Fibroblast of upper back skin (primary cell): ENCODE results near the gene CIBAR2.
"Not testable (repeated sequence)": the region's sequence is repeated elsewhere in the genome, so short reads cannot be mapped to it uniquely, and the experiment has no call there.

ENCODE experiments used
- DNase-seq: peaks from one replicate; pipeline ENCODE4 v3.0.0-alpha.2; 2013

CIBAR2 gene

GRCh38 chr16:85127379-85127723, 15.1 kb upstream of the CIBAR2 start:
- no peak for DNase-seq

DNA sequence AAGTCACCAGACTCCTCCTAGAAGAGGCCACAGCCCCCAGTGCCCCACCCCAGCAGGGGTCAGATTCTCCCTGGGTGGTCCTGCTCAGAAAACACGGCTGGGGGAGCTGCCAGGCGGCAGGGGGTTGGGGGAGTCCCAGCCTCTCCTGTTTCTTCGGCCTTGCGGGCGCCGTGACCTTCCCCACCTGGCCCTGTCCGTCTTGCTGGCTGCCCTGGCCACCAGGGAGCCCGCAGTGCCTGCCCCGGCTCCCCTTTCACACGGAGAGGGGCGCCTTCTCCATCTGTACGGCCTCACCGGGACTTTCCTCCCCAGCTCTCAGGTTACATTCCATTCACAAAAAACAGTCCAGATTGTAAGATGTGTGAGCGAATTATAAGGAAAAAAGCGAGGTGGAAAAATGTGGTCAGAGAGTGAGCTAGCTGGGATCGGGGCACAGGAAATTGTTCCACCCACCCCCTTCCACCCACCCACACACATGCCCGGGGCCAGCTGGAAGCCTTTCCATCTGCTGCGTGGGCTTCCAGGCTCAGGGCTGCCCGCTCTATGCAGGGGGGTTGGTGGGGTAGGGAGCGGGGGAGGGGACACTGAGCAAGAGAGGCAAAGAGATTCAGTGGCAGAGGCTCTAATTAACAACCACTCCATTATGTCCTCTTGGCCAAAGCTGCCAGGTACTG, 14.6 kb upstream of the CIBAR2 start:
- peak; percentile 85 for DNase-seq

GRCh38 chr16:85126394-85126704, 14.1 kb upstream of the CIBAR2 start:
- no peak for DNase-seq

- DNase-seq, result no peak
These were observed 13.5 kb upstream of the CIBAR2 start for GRCh38 chr16:85125570-85126393.

DNA sequence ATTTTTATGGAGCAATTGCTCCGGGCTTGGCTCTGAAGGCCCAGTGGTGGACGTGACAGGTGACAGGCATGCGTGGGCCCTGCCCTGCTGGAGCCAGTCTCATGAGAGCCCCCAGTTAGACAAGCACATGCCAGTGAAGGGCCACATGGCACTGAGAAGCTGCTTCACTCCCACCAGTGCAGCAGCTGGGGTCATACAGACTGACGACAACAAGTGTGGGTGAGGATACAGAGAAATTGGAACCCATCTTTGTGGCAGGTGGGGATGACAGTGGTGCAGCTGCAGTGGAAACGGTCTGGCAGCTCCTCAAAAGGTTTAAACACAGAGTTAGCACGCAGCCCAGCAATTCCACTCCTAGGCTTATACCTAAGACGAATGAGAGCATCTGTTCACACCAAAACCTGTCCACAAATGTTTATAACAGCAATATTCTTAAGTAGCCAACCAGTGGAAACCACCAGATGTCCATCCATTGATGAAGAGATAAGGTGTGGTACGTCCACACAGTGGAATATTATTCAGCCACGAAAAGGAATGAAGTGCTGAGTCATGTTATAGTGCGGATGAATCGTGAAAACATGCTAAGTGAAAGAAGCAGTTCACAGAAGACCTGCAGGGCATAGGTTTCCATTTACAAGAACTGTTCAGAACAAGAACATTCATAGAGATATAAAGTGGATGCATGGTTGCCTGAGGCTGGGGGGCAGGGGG, 12.5 kb upstream of the CIBAR2 start:
- no peak for DNase-seq

DNA sequence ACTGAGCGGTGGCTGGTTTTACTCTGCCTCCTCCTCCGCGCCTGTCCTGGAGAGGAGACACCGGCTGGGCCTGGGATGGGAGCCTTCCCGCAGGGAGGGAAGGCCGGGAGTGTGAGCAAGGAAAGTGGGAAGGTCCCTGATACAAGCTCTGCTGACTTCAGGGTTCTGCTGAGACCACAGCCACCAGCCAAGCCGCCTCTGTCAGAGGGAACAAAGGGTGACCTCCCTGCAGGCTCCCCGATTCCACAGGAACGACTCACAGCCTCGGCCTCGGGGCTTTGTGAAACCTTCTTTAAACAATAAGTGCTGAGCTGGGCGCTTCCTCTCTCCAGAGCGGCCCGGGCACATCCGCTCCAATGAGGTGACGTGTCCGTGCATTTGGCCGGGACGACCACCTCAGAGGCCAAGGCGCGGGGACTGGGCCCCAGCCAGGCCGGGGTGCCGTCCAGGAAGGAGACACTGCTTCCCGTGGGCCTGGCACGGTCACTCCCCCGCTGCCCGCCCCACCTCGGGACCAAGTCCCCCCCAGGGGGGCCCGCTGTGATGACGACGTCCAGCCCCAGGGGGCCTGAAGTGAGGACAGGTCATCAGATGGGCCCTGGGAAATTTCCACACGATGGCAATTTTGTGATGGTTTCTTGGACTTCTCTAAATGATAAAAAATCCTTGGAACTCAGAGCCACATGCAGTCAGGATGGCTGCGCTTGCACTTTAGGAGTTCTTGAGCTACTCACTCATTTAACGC, 11.8 kb upstream of the CIBAR2 start:
- DNase-seq, result peak; percentile 67

- not testable (repeated sequence) for DNase-seq
These were observed 11.2 kb upstream of the CIBAR2 start for GRCh38 chr16:85123441-85123840.

DNA sequence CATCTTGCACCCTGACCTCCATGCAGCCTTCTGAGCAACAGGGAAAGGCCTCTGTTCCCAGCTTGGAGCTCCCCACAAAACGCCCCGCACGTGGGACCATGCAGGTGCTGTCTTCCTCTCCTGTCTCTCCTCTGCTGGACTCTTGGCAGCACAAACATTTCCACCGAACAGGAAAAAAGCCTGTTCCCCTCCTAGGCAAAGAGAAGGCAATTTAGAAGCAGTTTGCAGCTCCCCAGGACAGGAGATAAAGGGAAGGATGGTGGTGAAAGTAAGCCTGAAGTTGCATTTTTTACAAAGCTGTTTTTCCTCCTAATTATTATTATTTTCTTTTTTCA, 7.7 kb upstream of the CIBAR2 start:
- no peak for DNase-seq

DNA sequence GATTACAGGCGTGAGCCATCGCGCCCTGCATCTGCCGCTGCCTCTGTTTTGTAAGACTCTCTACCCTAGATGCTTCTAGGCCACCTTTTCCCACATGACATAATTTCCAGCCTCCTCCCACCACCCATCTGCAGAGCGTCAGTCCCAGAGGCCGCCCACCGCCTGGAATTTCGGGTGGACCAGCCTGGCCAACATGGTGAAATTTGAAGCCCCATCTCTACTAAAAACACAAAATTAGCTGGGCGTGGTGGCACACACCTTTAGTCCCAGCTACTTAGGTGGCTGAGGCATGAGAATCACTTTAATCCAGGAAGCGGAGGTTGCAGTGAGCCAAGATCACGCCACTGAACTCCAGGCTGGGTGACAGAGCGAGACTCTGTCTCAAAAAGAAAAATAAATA, 5.1 kb upstream of the CIBAR2 start:
- DNase-seq, result no peak

GRCh38 chr16:85114909-85115567, 2.8 kb upstream of the CIBAR2 start:
- DNase-seq, result peak; percentile 75

GRCh38 chr16:85113913-85114312, 1.6 kb upstream of the CIBAR2 start:
- no peak for DNase-seq

DNA sequence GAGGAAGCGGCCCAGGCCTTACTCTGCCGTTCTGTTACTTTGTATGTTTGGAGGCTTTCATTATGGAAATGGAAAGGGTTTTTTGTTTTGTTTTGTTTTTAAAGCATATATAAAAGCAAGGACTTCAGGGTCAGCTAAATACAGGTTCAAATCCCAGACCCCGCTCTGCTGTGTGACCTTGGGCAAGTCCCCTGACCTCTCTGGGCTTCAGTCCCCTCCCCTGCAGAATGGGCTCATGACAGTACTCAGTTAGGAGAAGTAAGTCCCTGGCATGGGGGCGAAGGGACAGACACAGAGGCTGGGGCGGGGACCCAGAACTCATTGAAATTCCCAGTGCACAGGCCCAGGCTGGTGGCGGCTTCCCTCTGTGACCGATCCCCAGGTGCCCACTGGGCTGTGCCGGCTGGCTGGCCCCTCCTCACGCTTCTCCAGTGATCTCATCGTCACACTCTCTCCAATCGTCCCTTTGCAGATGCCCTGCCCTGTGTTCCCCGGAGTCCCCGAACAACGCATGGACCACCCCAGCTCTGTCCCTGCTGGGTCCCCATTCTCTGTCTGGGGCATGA, 979 bp upstream of the CIBAR2 start:
- no peak for DNase-seq

DNA sequence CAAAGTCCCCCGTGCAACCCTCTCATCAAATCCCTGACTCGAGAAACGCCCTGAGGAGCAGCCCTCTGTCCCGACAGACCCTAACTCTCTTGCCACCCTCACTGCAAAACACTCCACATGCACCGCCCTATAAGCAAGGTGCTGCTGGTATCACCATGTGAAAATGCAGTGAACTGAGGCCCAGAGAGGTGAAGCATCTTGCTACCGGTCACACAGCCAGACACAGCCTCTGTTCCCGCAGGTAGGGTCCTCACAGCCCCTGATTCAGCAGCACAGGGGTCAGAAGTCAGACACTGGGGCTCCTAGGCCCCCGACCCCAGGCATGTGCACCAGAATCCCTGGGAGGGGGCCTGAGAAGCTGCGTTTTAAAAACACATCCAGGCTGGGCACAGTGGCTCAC, 1.1 kb downstream of the CIBAR2 start:
- no peak for DNase-seq

- no peak for DNase-seq
These were observed 2.2 kb downstream of the CIBAR2 start for GRCh38 chr16:85110105-85110504.

DNA sequence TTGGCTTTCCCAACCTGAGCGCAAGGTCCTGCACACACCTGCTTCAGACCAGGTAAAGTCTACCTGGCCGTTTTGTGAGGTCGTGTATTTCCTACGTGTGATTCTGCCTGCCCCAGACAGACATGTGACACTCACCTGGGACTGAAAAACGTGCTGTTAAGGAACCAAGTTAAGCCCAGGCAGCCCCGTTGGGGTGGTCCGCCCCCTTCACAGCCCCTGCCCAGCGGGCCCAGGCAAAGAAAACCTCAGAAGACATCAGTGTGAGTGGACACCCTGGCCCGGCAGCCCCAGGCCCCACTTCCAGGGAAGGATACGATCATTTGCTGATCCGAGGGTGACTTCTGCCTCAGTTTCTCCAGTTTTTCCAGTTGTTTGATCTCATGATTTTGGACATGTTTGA, 4.7 kb downstream of the CIBAR2 start:
- no peak for DNase-seq

- no peak for DNase-seq
These were observed 5.2 kb downstream of the CIBAR2 start for GRCh38 chr16:85107083-85107482.

GRCh38 chr16:85105475-85105874, 6.8 kb downstream of the CIBAR2 start:
- no peak for DNase-seq

DNA sequence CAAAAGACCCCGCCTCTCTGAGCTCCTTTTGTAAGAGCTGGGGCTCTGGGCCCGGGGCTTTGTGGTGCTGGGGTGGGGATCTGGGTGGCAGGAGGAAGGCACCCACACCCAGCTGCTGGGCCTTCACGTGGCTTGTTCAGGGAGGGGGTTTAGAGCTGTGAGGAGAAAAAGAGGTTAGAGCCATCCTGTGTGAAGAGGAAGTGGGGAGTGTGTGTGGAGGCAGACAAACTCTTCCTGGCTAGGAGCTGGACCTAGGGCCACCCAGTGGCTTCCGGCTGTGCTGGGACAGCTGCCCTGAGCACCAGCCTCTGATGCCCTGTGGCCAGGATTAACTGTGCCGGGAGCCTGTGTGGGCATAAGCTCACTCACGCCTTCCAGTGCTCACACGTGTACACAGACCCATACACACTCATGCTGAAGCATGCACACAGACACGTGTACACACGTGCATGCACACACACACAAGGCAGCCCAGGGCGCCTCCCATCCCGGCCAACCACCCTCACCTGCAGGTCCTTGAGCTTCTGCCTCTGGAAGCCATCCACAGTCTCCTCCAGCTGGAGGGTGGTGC, 7.4 kb downstream of the CIBAR2 start:
- DNase-seq, result no peak

DNA sequence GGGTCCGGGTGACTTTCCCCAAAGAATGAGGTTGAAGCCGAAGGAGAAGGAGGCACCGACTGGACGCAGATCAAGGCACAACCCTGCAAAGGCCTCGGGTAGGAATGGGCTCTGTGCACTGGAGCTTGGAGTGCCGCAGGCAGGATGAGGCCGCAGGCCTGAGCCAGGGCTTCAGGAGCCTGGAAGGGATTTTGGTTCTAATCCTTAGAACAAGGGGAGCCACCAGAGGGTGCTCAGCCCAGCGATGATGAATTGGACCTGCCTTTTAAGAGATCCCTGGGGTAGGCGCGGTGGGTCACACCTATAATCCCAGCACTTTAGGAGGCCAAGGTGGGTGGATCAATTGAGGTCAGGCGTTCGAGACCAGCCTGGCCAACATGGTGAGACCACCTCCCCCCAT, 8.1 kb downstream of the CIBAR2 start:
- no peak for DNase-seq

- DNase-seq, result no peak
These were observed 8.9 kb downstream of the CIBAR2 start for GRCh38 chr16:85103114-85104079.
